Limb (tissue), 2 donors: ENCODE results near the gene AFG1L.
"Not testable (repeated sequence)": the region's sequence is repeated elsewhere in the genome, so short reads cannot be mapped to it uniquely, and the experiment has no call there.

ENCODE experiments used
- DNase-seq, 2 donors: peaks; one replicate each; pipeline ENCODE4 v3.0.0-alpha.2; 2016; ENCODE audit errors: extremely low spot score in 2 of 2

The AFG1L gene

DNA sequence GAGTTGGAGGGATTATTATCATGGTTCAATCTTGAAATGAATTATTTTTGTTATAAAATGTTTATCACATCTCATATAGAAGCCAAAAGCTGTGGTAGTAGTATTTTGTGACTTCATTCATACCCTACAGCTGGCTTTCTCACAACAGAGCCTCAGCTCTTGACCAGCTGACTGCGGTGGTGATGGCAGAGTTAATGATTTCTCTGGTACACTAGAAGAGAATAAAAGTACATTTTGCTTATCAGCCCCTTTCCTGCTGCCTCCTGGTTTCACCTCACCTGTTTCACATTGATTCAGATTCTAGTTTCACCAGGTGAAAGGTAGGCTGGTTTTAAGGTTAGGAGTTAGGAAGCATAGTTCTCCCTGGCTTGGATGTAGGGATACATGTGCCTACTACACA lies 55.7 kb downstream of the AFG1L start:
- no peak for DNase-seq

GRCh38 chr6:108353853-108354252 lies 59.0 kb downstream of the AFG1L start:
- DNase-seq: no peak

- DNase-seq: no peak
These were observed 60.3 kb downstream of the AFG1L start for GRCh38 chr6:108355120-108355519.

GRCh38 chr6:108355890-108356289 lies 61.0 kb downstream of the AFG1L start:
- no peak for DNase-seq

DNA sequence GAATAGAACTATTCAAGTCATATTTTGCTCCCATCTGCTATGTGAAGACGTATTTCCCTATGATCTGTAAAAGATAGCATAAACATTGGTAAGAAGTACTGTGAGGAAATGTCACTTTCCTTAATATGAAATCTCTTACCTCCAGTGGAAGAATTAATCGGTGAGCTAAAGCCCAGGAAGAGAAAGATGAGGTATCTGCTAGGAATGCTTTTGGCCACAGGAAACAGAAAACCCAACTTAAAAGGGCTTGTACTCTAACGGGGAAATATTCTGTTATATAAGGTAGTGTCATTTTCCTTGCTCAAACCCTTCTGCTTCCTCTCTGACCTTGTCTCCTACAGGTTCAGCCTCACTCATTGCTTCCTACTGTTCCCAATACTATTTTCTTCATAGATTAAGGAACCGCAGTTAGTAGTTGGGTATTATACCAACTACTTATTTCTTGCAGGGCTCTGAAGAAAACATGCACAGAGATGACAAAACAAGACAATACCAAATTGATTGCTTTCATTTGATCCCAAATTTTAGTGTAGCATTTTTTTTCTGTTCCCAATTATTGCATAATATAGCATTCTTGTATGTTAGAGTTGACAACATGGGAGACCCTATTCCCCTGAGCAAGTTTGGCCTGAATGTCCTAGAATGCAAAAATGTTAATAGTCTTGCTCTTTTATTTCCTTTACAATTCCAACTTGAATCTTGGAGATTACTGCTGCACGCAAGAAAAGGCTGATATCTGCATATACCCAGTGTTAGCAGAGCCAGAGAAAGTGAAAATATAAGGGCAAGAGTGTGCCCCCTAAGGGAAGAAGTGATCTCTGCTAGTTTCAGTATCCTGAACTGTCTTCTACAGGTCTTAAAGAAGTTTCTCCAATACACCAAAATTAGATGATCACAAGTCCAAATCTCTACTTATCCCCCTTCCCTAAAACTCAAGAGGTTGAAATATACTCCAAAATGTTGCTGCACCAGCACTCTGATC lies 65.3 kb downstream of the AFG1L start:
- DNase-seq: no peak

GRCh38 chr6:108360919-108361311 lies 66.1 kb downstream of the AFG1L start:
- no peak for DNase-seq

GRCh38 chr6:108361312-108361932 lies 66.6 kb downstream of the AFG1L start:
- no peak for DNase-seq

DNA sequence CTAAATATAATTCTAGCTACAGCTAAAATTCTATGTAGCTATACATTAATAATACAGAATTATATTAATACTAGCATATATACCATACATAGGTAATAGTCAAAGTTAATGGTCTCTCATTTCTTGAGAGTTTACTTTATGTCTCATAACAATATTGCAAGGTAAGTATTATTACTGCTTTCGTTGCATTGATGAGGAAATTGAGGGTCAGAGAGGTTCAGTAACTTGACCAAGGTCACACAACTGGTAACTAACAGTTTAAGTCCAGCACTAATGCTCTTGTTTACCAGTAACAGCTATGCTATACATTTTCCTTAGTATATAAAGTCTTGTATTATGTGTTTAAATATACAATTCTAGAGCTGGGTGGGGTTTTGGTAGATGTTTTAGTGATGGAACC lies 67.6 kb downstream of the AFG1L start:
- no peak for DNase-seq

DNA sequence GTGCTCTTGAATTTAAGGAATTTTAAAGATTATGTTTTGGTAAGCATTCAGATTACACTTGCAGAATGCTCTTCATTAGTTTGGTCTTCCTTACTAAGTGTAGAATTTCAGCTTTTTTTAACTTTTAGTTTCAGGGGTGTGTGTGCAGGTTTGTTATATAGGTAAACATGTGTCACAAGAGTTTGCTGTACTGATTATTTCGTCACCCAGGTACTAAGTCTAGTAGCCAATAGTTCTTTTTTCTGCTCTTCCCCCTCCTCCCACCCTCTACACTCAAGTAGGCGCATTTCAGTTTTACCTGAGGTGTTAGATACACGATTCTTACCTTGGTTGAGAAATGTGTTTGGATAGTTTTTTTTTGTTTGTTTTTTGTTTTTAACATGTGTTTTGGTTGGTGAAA lies 68.3 kb downstream of the AFG1L start:
- DNase-seq: no peak

DNA sequence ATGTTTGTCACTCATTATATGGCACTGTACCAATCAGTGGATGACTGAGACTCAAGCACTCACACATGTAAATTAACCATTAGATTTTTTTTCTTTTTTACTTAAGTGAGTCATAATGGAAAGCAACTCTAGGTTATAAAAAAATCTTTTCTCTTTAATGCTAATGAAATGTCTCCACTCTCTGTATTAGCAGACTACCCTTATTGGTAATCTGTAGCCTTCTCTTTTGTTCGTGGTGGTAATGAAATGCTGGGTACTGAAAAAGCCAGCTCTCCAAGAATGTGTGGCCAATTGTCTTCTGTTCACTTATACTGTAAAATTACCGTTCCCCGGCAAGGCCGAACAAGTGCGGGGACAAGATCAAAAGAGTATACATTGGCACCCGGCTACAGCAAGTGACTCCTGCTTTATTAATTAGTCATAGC lies 69.0 kb downstream of the AFG1L start:
- DNase-seq: no peak

- no peak for DNase-seq
These were observed 69.6 kb downstream of the AFG1L start for GRCh38 chr6:108364470-108364869.

DNA sequence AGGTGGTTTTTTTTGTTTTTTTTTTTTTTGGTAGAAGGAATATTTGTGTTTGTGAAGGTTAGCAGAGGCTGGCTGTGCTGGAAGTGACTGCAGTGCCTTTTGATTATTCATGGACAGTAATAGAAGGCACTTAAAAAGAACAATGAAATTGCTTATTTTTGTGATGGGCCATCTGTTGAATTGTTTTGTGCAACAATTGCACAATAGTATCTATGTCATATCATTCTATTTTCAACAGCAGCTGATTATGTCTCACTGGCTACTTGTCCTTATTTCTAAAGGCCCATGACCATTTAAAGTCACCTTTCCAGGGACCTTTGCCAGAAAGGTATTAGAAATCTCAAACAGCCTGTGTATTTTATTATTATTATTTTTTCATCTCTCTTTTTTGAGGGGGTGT lies 70.6 kb downstream of the AFG1L start:
- no peak for DNase-seq

DNA sequence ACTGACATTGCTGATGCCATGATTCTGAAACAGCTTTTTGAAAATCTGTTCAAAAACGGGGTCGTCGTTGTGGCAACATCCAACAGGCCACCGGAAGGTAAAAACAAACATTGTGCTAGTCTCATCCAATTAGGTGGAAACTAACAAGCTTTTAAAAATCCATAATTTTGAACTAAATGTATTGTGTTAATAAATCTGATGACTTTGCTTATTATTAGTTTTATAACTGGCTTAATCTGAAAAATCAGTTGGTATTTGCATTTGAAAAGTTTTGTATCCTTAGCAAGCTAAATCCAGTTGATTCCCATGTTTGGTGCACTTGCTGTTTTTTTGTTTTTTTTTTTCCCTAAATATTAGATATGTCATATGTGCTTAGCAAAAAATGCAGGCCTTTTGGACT lies 71.4 kb downstream of the AFG1L start:
- no peak for DNase-seq

- DNase-seq: no peak
These were observed 73.7 kb downstream of the AFG1L start for GRCh38 chr6:108368431-108369030.

- no peak for DNase-seq
These were observed 86.0 kb downstream of the AFG1L start for GRCh38 chr6:108380876-108381275.

GRCh38 chr6:108383981-108384380 lies 89.1 kb downstream of the AFG1L start:
- no peak for DNase-seq

GRCh38 chr6:108389190-108389589 lies 94.3 kb downstream of the AFG1L start:
- not testable (repeated sequence) for DNase-seq

- no peak for DNase-seq
These were observed 100.4 kb downstream of the AFG1L start for GRCh38 chr6:108395297-108395696.

DNA sequence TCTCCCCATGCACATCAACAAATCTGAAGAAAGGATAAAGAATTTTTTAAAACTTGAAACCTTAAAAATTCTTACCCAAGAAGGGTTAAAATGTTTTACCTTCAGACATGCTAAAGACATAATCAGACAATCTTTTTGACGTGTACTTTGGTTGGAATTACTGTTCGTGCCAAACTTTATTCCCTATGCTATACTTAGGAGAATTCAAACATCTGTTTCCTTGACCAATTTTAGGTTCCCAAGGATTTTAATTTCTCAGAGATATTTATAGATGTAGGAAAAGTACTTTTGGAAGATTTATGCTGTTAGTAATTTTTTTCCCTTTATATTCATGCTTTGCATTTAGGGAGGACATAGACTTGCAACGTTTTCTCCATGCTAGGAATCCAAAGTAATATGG lies 108.4 kb downstream of the AFG1L start:
- peak in 1 of 2 donors; percentile 67 for DNase-seq

DNA sequence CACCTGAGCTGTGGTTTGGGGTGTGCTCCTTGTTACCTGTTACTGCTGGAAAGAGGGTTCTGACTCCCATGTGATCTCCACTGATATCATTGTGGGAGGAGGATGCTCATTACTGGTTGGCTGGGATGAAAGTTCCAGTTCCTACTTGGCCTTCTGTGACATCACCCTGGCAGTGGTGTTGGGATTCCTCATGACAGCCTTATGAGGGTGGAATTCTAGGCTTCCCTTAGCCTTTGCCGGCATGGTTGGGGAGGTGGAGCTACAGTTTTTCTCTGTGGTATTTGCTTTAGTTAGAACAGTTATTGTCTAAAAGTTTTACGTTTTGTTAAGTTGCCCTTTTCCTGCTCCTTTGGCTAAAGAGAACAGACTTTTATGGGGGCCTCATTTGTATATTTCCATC lies 112.1 kb downstream of the AFG1L start:
- DNase-seq: no peak

DNA sequence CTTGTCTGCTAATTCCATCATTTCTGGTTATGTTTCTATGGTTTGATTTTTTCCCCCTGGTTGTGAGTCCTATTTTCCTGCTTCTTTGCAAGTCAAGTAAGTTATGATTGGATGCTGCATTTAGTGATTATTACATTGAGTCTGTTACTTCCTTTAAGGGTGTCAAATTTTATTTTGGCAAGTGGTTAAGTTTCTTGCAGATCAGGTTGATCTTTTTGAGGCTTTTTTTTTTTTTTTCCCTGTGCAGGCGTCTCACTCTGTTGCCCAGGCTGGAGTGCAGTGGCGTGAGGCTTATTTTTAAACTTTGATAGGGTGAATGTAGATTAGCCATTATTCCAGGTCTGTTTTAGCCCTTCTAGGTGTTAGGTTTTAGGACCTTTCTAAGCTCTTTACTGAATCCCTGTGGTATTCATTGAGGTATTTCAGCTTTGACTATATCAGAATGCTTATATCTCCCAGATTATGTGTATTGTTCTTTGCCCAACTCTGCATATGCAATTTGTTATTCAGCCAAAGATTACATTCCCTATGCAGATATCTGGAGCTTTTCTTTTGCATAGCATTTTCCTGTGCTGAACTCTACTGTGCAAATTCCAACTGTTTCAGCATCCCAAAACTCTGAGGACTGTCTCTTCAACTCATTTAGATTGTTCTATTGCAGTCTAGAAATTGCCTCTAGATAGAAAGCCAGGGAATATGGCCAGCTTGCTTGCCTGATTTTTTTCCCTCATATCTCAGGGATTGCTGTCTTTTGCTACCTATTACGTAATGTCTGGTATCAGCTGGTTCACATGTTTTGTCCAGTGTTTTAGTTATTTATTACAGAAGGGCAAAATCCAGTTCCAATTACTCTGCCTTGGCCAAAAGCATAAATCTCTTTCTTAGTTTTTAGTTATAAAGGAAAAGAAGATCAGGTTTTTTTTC lies 113.3 kb downstream of the AFG1L start:
- DNase-seq: peak in 1 of 2 donors; percentile 35
